Right atrium auricular region (tissue), 2 donors: ENCODE measurements around the gene STK17B. TPM values are rescaled to one million over a fixed set of nuclear protein-coding genes. Genes with fewer than 3 reads are reported as not detected.

Experiments
- DNase-seq: peaks from one replicate; pipeline ENCODE4 v3.0.0-alpha.2; 2019; ENCODE audit warnings: low spot score
- H3K27ac ChIP-seq, 2 donors: fragments of 200-600 bp; sonication (generic); 1 replicate in 1 of 2; 2 replicates in 1 of 2; pipeline ENCODE4 v1.5.1; 2016 to 2019
- H3K27me3 ChIP-seq, 2 donors: fragments of 200-600 bp; sonication (generic); one replicate each; pipeline versions ENCODE4 v1.5.1 to v1.6.0; 2017 to 2019
- H3K36me3 ChIP-seq: fragments of 200-600 bp; sonication (generic); one replicate; pipeline ENCODE4 v1.5.1; 2016
- H3K4me1 ChIP-seq, 2 donors: fragments of 200-600 bp; sonication (generic); one replicate each; pipeline versions ENCODE4 v1.5.1 to v1.6.0; 2017 to 2019
- H3K4me3 ChIP-seq, 2 donors: fragments of 200-600 bp; sonication (generic); 1 replicate in 1 of 2; 2 replicates in 1 of 2; pipeline ENCODE4 v1.5.1; 2017 to 2019; ENCODE audit warnings: mild to moderate bottlenecking in 1 of 2, moderate library complexity in 1 of 2
- H3K9me3 ChIP-seq, 2 donors: fragments of 200-600 bp; sonication (generic); one replicate each; pipeline ENCODE4 v1.5.1; 2019
- total RNA-seq, 2 donors: library from RNA; depleted of rRNA; stranded (reverse); fragments of >200 nt; gene quantifications; one replicate each; pipeline ENCODE4 v1.1.0, GENCODE V29; 2016
- TF ChIP-seq, protein P1 (sequence below), 2 donors: fragments of 200-600 bp; sonication (generic); IDR thresholded peaks; one replicate each; pipeline ENCODE4 v1.5.1; 2019; ENCODE audit warnings: antibody characterized with exemption in 2 of 2

The STK17B gene
- total RNA-seq, 2 donors from 2014 or later: 6.7 to 7.9 TPM

GRCh38 chr2:196168181-196168580 lies 3.2 kb downstream of the STK17B start:
- Histone ChIP-seq H3K4me3 (no peak overlapping the region), H3K27me3 (no peaks in the 10 kb centered on the region), H3K9me3 (no peaks in the 10 kb centered on the region), H3K4me1 (peaks cover 0 to 23% of the 10 kb centered on the region in 2 donors), H3K27ac (no peak overlapping the region), H3K36me3 (peaks cover under 1% of the 10 kb centered on the region)
- TF ChIP-seq, protein P1, sequence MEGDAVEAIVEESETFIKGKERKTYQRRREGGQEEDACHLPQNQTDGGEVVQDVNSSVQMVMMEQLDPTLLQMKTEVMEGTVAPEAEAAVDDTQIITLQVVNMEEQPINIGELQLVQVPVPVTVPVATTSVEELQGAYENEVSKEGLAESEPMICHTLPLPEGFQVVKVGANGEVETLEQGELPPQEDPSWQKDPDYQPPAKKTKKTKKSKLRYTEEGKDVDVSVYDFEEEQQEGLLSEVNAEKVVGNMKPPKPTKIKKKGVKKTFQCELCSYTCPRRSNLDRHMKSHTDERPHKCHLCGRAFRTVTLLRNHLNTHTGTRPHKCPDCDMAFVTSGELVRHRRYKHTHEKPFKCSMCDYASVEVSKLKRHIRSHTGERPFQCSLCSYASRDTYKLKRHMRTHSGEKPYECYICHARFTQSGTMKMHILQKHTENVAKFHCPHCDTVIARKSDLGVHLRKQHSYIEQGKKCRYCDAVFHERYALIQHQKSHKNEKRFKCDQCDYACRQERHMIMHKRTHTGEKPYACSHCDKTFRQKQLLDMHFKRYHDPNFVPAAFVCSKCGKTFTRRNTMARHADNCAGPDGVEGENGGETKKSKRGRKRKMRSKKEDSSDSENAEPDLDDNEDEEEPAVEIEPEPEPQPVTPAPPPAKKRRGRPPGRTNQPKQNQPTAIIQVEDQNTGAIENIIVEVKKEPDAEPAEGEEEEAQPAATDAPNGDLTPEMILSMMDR (IDR thresholded peaks at IDR 0.05): no peak
- no peak for DNase-seq

DNA sequence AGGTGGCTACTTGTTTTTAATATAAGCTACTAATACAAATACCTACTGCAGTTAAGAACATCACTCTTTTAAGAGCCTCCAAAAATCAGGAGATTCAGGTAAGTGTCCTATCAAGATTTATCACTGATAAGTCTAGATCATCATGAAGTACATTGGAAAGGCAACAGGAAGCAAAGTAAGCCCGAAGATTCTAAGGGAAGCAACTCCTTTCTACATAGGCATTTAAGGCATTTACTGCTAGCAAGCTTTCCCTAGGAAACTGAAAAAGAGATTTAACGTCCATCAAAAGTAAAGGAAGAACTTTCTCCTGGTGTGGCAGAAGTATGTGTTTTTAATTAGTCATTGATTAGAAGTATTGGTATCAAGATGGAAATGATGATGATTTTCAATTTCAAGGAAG lies 3.7 kb downstream of the STK17B start:
- peaks cover 0 to 23% of the 10 kb centered on the region in 2 donors for H3K4me1 ChIP-seq
- H3K4me3 ChIP-seq: peak overlapping the region in 1 of 2 donors; percentile 5
- H3K9me3 ChIP-seq: no peaks in the 10 kb centered on the region
- TF ChIP-seq, protein P1 (IDR thresholded peaks at IDR 0.05): no peak
- H3K27ac ChIP-seq: no peak overlapping the region
- no peak for DNase-seq
- H3K36me3 ChIP-seq: peaks cover 6% of the 10 kb centered on the region
- H3K27me3 ChIP-seq: no peaks in the 10 kb centered on the region

- no peak for DNase-seq
- H3K27ac ChIP-seq: no peak overlapping the region
- no peaks in the 10 kb centered on the region for H3K9me3 ChIP-seq
- peaks cover 0 to 16% of the 10 kb centered on the region in 2 donors for H3K4me1 ChIP-seq
- no peak overlapping the region for H3K4me3 ChIP-seq
- H3K27me3 ChIP-seq: no peaks in the 10 kb centered on the region
- H3K36me3 ChIP-seq: peaks cover 7% of the 10 kb centered on the region
- TF ChIP-seq, protein P1 (IDR thresholded peaks at IDR 0.05): no peak
These were observed 4.5 kb downstream of the STK17B start for GRCh38 chr2:196166876-196167275.

DNA sequence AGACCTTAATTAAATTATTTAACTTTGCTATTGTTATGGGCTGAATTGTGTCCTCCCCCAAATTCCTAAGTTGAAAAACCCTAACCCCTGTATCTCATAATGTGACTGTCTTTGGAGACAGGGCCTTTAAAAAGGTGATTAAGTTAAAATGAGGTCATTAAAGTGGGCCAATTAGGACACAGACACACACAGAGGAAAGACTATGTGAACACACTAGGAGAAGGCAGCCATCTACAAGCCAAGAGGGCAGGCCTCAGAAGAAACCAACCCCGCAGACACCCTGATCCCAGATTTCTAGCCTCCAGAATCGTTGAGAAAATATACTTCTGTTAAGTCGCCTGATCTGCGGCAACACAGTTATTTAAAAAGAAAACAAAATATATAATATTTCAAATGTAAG lies 6.4 kb downstream of the STK17B start:
- TF ChIP-seq, protein P1 (IDR thresholded peaks at IDR 0.05): no peak
- no peaks in the 10 kb centered on the region for H3K9me3 ChIP-seq
- peaks cover 0 to 13% of the 10 kb centered on the region in 2 donors for H3K4me1 ChIP-seq
- H3K4me3 ChIP-seq: no peak overlapping the region
- peaks cover 7% of the 10 kb centered on the region for H3K36me3 ChIP-seq
- no peak overlapping the region for H3K27ac ChIP-seq
- no peaks in the 10 kb centered on the region for H3K27me3 ChIP-seq
- no peak for DNase-seq

DNA sequence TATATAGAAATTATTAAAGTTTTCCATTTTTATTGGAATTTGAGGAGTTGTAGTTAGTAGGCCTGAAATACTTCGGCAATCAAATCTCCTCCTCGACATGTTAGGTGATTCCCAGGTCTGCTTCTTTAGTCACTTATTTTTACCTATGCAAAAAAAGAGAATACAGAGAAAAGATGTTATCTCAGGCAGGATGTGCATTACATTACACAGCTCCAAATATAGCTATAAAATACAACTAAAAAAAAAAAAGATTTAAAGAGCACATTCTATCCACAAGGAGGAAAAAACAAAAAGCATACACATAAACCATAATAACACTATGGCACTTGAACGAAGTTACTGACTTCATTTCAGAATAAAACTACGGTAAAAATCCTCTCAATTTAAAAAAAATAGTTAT lies 8.1 kb downstream of the STK17B start:
- peaks cover 0 to 10% of the 10 kb centered on the region in 2 donors for H3K4me1 ChIP-seq
- no peak for DNase-seq
- no peak overlapping the region for H3K27ac ChIP-seq
- no peak overlapping the region for H3K4me3 ChIP-seq
- H3K9me3 ChIP-seq: no peaks in the 10 kb centered on the region
- H3K36me3 ChIP-seq: peaks cover 7% of the 10 kb centered on the region
- H3K27me3 ChIP-seq: no peaks in the 10 kb centered on the region
- TF ChIP-seq, protein P1 (IDR thresholded peaks at IDR 0.05): no peak

GRCh38 chr2:196162586-196163175 lies 8.7 kb downstream of the STK17B start:
- no peaks in the 10 kb centered on the region for H3K27me3 ChIP-seq
- no peak overlapping the region for H3K27ac ChIP-seq

More at GRCh38 chr2:196162586-196163175, 8.7 kb downstream of the STK17B start:
- Histone ChIP-seq H3K36me3 (peaks cover 7% of the 10 kb centered on the region), H3K9me3 (no peaks in the 10 kb centered on the region), H3K4me1 (peaks cover 0 to 4% of the 10 kb centered on the region in 2 donors), H3K4me3 (no peak overlapping the region)
- TF ChIP-seq, protein P1 (IDR thresholded peaks at IDR 0.05): no peak
- no peak for DNase-seq
